Vagina (tissue), 2 donors: ENCODE results near the gene HLTF.

Source experiments
- POLR2A ChIP-seq, 2 donors: fragments of 450-650 bp; IDR thresholded peaks; one replicate each; pipeline ENCODE4 v1.6.1; 2017; ENCODE audit warnings: antibody characterized with exemption in 2 of 2, mild to moderate bottlenecking in 2 of 2, moderate library complexity in 2 of 2
- POLR2AphosphoS5 ChIP-seq, 2 donors: sonication (generic); formaldehyde crosslinking; IDR thresholded peaks; one replicate each; pipeline ENCODE4 v1.9.0; 2017; ENCODE audit warnings: antibody characterized with exemption in 2 of 2, mild to moderate bottlenecking in 2 of 2, low read depth in 1 of 2; ENCODE audit not compliant: insufficient read depth in 1 of 2

DNA sequence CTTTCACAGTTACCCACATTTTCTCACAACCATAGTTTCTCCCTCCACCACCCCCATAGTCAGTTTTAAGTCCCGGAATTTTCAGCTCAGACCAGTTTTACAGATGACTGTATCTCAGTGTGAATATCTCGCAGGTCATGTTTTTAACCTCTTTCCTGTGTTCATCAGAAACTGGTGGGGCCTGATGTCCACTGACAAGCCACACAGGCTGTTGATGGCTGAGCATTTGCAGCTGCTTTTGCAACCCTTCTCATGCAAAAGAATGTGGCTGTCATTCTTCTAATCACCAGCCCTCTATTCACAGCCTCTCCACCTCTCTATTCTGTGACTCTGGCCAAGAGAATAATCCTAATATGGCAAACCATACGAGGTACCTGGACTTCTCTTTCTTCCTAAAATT, 86.5 kb downstream of the HLTF start:
- TF ChIP-seq POLR2AphosphoS5 (IDR thresholded peaks at IDR 0.05; ENCODE audit: insufficient read depth in 1 of 2, low read depth in 1 of 2) = no peak
- no peak for TF ChIP-seq POLR2A (IDR thresholded peaks at IDR 0.05)
